Nephron (organoid): ENCODE results near the gene SHISA9.

Experiments used
- H3K27ac Mint-ChIP-seq, 3 experiments: 2 replicates each; pipeline ENCODE4 v1.8.0; 2020; ENCODE audit warnings: mixed read lengths in 3 of 3, mild to moderate bottlenecking in 2 of 3, moderate library complexity in 1 of 3
- H3K27me3 Mint-ChIP-seq: 2 replicates; pipeline ENCODE4 v1.8.0; 2021; ENCODE audit warnings: low read depth, mild to moderate bottlenecking, moderate library complexity, mixed read lengths
- H3K36me3 Mint-ChIP-seq: 2 replicates; pipeline ENCODE4 v1.8.0; 2020; ENCODE audit warnings: low read depth, mixed read lengths
- H3K4me1 Mint-ChIP-seq: 2 replicates; pipeline ENCODE4 v1.8.0; 2020; ENCODE audit warnings: mixed read lengths
- H3K4me3 Mint-ChIP-seq, 3 experiments: 2 replicates each; pipeline ENCODE4 v1.8.0; 2020; ENCODE audit warnings: mild to moderate bottlenecking in 3 of 3, mixed read lengths in 3 of 3, moderate library complexity in 2 of 3
- H3K9me3 Mint-ChIP-seq: 2 replicates; pipeline ENCODE4 v1.8.0; 2020; ENCODE audit warnings: mixed read lengths
- TF ChIP-seq, protein P1 (sequence below), 3 experiments: fragments of 200-600 bp; sonication (generic); IDR thresholded peaks; one replicate each; pipeline ENCODE4 v1.5.0; 2021; ENCODE audit warnings: antibody characterized with exemption in 3 of 3; ENCODE audit not compliant: unreplicated experiment in 3 of 3

Gene SHISA9

DNA sequence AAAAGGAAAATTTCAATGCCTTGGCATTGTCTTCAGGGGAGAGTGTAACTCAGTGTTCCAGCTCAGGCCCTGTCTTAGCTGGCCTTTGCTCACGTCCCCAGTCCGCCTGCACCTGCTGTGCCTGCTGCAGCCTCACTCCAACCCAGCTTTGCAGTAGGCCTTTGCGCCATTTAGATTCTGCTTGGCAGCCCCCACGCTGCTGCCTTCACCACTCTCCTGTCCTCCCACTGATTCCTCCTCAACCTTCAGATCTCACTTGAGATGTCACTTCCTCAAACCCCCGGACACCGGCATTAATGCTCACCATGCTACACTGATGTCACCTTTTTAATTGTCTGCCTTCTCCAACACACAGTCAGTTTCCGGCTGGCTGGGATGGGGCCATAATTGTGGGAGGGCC lies 166.2 kb downstream of the SHISA9 start:
- no peaks in the 10 kb centered on the region for H3K4me1 Mint-ChIP-seq
- H3K27ac Mint-ChIP-seq, result no peak overlapping the region
- no peaks in the 10 kb centered on the region for H3K27me3 Mint-ChIP-seq
- TF ChIP-seq, protein P1, sequence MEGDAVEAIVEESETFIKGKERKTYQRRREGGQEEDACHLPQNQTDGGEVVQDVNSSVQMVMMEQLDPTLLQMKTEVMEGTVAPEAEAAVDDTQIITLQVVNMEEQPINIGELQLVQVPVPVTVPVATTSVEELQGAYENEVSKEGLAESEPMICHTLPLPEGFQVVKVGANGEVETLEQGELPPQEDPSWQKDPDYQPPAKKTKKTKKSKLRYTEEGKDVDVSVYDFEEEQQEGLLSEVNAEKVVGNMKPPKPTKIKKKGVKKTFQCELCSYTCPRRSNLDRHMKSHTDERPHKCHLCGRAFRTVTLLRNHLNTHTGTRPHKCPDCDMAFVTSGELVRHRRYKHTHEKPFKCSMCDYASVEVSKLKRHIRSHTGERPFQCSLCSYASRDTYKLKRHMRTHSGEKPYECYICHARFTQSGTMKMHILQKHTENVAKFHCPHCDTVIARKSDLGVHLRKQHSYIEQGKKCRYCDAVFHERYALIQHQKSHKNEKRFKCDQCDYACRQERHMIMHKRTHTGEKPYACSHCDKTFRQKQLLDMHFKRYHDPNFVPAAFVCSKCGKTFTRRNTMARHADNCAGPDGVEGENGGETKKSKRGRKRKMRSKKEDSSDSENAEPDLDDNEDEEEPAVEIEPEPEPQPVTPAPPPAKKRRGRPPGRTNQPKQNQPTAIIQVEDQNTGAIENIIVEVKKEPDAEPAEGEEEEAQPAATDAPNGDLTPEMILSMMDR (IDR thresholded peaks at IDR 0.05; ENCODE audit: unreplicated experiment in 3 of 3), result no peak
- no peaks in the 10 kb centered on the region for H3K36me3 Mint-ChIP-seq
- H3K9me3 Mint-ChIP-seq, result no peaks in the 10 kb centered on the region
- H3K4me3 Mint-ChIP-seq, result no peak overlapping the region

DNA sequence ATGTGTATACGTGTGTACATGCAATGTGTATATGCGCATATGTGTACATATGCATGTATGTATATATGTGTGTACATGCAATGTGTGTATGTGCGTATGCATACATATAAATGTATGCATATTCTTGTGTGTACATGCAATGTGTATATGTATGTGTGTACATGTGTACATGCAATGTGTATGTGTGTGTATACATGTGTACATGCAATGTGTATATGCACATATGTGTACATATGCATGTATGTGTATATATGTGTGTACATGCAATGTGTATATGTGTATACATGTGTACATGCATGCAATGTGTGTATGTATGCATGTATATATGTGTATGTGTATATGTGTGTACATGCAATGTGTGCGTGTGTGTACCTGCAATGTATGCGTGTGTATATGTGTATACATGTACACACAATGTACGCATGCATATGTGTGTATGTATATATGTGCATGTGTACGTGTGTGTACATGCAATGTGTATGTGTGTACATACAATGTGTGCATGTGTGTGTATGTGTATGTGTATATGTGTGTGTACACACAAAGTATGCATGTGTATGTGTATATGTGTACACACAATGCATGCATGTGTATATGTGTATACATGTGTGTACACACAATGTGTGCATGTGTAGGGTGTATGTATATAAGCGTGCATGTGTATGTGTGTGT lies 167.7 kb downstream of the SHISA9 start:
- no peaks in the 10 kb centered on the region for H3K27me3 Mint-ChIP-seq
- TF ChIP-seq, protein P1 (IDR thresholded peaks at IDR 0.05; ENCODE audit: unreplicated experiment in 3 of 3), result no peak
- H3K4me3 Mint-ChIP-seq, result no peak overlapping the region
- H3K9me3 Mint-ChIP-seq, result no peaks in the 10 kb centered on the region
- no peak overlapping the region for H3K27ac Mint-ChIP-seq
- H3K4me1 Mint-ChIP-seq, result no peaks in the 10 kb centered on the region
- H3K36me3 Mint-ChIP-seq, result no peaks in the 10 kb centered on the region

DNA sequence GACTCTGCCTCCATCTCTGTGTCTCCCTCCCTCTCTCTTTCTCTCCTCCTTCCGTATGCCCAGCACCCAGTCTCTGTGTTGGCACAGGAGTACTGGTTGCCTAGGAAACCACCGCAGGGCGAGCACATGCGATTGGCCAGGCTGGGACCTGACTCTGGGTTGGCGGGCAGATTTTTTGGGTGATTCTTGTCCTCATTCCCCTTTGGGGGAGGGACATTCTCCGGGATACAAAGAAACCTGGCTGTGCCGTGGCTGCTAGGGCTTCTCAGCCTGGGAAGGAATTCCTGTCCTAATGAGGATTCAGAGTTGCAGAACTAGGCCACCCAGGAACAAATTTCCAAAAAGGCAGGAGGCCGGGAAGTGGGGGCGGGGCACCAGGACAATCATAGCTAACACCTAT lies 168.9 kb downstream of the SHISA9 start:
- TF ChIP-seq, protein P1 (IDR thresholded peaks at IDR 0.05; ENCODE audit: unreplicated experiment in 3 of 3), result no peak
- Mint-ChIP-seq H3K4me3 (no peak overlapping the region), H3K27me3 (no peaks in the 10 kb centered on the region), H3K27ac (no peak overlapping the region), H3K36me3 (no peaks in the 10 kb centered on the region), H3K9me3 (no peaks in the 10 kb centered on the region), H3K4me1 (no peaks in the 10 kb centered on the region)

- Mint-ChIP-seq H3K27me3 (no peaks in the 10 kb centered on the region), H3K36me3 (no peaks in the 10 kb centered on the region), H3K27ac (no peak overlapping the region), H3K9me3 (no peaks in the 10 kb centered on the region), H3K4me3 (no peak overlapping the region), H3K4me1 (no peaks in the 10 kb centered on the region)
- TF ChIP-seq, protein P1 (IDR thresholded peaks at IDR 0.05; ENCODE audit: unreplicated experiment in 3 of 3), result no peak
Measured at GRCh38 chr16:13076878-13077277, 175.5 kb downstream of the SHISA9 start.

DNA sequence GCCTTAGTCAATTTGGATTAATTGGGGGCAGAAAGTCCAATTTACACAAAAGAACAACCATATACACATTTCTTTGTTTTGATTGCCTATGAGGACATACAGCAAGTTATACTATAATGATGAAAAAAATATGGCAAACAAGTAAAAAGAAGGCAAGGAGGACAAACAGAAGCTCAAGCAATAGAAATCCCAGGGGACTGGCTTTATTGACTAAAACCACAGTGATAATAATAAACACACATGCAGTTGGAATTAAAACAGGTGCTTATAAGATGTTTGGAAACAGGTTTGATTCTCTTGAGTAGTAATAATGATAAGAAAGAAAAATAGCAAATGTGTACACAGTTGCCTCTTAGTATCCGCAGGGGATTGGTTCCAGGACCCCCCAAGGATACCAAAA lies 176.4 kb downstream of the SHISA9 start:
- Mint-ChIP-seq H3K9me3 (no peaks in the 10 kb centered on the region), H3K27ac (no peak overlapping the region), H3K4me1 (no peaks in the 10 kb centered on the region), H3K27me3 (peaks cover 4% of the 10 kb centered on the region), H3K36me3 (no peaks in the 10 kb centered on the region), H3K4me3 (no peak overlapping the region)
- TF ChIP-seq, protein P1 (IDR thresholded peaks at IDR 0.05; ENCODE audit: unreplicated experiment in 3 of 3), result no peak

DNA sequence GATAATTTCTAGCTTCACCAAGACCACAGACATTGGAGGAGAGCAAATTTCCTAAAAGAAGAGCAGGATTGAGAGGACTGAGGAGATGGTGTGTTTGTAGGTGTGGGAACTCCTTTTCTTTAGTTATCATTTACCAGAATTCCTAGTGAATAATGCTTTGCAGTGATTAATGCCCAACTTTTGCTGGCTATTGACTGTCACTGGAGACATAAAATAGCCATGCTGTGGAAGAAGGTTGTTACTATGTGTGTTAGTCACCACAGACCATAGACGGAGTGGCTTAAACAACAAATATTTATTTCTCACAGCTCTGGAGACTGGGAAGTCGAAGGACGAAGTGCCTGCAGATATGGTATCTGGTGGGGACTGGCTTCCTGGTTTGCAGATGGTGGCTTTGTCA lies 179.1 kb downstream of the SHISA9 start:
- peaks cover 6% of the 10 kb centered on the region for H3K9me3 Mint-ChIP-seq
- H3K27me3 Mint-ChIP-seq, result peaks cover 4% of the 10 kb centered on the region
- no peaks in the 10 kb centered on the region for H3K36me3 Mint-ChIP-seq

More for the DNA sequence above, 179.1 kb downstream of the SHISA9 start:
- Mint-ChIP-seq H3K4me3 (no peak overlapping the region), H3K4me1 (no peaks in the 10 kb centered on the region), H3K27ac (no peak overlapping the region)
- TF ChIP-seq, protein P1 (IDR thresholded peaks at IDR 0.05; ENCODE audit: unreplicated experiment in 3 of 3), result no peak
